ENCODE measurements around the gene NMNAT1. TPM values are rescaled to one million over a fixed set of nuclear protein-coding genes. Genes with fewer than 3 reads are reported as not detected.

The NMNAT1 gene
- total and polyA plus RNA-seq, 2 donors (not counting 1 experiment from before 2014, with no cell fraction given) = 11.5 to 17.2 TPM

- Histone ChIP-seq H3K36me3 (ENCODE audit: control insufficient read depth, insufficient read depth, low read length) (no peaks in the 10 kb centered on the region), H3K9ac (ENCODE audit: insufficient read depth, low read length) (no peak overlapping the region), H3K9me3 (ENCODE audit: control insufficient read depth, insufficient read depth, low read depth, low read length) (no peaks in the 10 kb centered on the region), H3K4me2 (ENCODE audit: extremely low read depth, insufficient read depth, low read length) (no peak overlapping the region), H3K27ac (ENCODE audit: insufficient read depth, low read length) (no peak overlapping the region), H2AFZ (ENCODE audit: low read length) (no peak overlapping the region), H3K4me3 (replicated peaks in 1 of 4; ENCODE audit: control extremely low read depth in 1 of 4, insufficient read depth in 1 of 4, low read depth in 3 of 4, low read length in 4 of 4) (no peak overlapping the region), H3K4me1 (ENCODE audit: control insufficient read depth, extremely low read depth, insufficient read depth, low read length) (no peaks in the 10 kb centered on the region), H4K20me1 (ENCODE audit: control insufficient read depth, extremely low read depth, insufficient read depth, low read length) (no peaks in the 10 kb centered on the region), H3K27me3 (ENCODE audit: control insufficient read depth, insufficient read depth, low read length) (no peaks in the 10 kb centered on the region), H3K79me2 (ENCODE audit: control insufficient read depth, insufficient read depth, low read length) (no peaks in the 10 kb centered on the region)
- no peak for DNase-seq (ENCODE audit: low read depth in 2 of 2)
- TF ChIP-seq CTCF (conservative IDR thresholded peaks at IDR 0.05 in 1 of 2, IDR thresholded peaks at IDR 0.05 in 1 of 2; ENCODE audit: low read depth in 1 of 2, low read length in 2 of 2) = no peak
- no peak for TF ChIP-seq EZH2 (IDR thresholded peaks at IDR 0.05; ENCODE audit: low read length, missing control alignments)
These were observed 63.9 kb downstream of the NMNAT1 start for GRCh38 chr1:10007169-10007568.

DNA sequence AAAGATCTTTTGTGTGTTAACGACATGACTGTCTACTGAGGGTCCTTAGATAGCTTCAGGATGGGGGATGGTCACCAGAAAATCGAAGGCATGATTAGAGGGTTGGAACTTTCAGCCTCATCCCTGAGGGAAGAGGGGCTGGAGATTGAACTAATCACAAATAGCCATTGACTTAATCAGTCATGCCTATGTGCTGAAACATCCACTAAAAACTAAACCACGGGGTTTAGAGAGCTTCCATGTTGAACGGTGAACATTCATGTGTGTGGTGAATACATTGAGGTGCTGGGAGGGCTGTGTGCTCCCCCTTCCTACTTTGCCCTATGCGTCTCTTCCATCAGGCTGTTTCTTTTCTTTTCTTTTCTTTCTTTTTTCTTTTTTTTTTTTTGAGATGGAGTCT is 70.7 kb downstream of the NMNAT1 start:
- Histone ChIP-seq H3K9ac (ENCODE audit: insufficient read depth, low read length) (no peak overlapping the region), H3K4me3 (replicated peaks in 1 of 4; ENCODE audit: control extremely low read depth in 1 of 4, insufficient read depth in 1 of 4, low read depth in 3 of 4, low read length in 4 of 4) (no peak overlapping the region), H2AFZ (ENCODE audit: low read length) (no peak overlapping the region), H3K27ac (ENCODE audit: insufficient read depth, low read length) (no peak overlapping the region), H3K36me3 (ENCODE audit: control insufficient read depth, insufficient read depth, low read length) (no peaks in the 10 kb centered on the region), H3K9me3 (ENCODE audit: control insufficient read depth, insufficient read depth, low read depth, low read length) (no peaks in the 10 kb centered on the region), H4K20me1 (ENCODE audit: control insufficient read depth, extremely low read depth, insufficient read depth, low read length) (no peaks in the 10 kb centered on the region), H3K4me2 (ENCODE audit: extremely low read depth, insufficient read depth, low read length) (no peak overlapping the region), H3K79me2 (ENCODE audit: control insufficient read depth, insufficient read depth, low read length) (no peaks in the 10 kb centered on the region), H3K27me3 (ENCODE audit: control insufficient read depth, insufficient read depth, low read length) (no peaks in the 10 kb centered on the region), H3K4me1 (ENCODE audit: control insufficient read depth, extremely low read depth, insufficient read depth, low read length) (no peaks in the 10 kb centered on the region)
- DNase-seq (ENCODE audit: low read depth in 2 of 2) = no peak
- TF ChIP-seq CTCF (conservative IDR thresholded peaks at IDR 0.05 in 1 of 2, IDR thresholded peaks at IDR 0.05 in 1 of 2; ENCODE audit: low read depth in 1 of 2, low read length in 2 of 2) (no peak), EZH2 (IDR thresholded peaks at IDR 0.05; ENCODE audit: low read length, missing control alignments) (no peak)

DNA sequence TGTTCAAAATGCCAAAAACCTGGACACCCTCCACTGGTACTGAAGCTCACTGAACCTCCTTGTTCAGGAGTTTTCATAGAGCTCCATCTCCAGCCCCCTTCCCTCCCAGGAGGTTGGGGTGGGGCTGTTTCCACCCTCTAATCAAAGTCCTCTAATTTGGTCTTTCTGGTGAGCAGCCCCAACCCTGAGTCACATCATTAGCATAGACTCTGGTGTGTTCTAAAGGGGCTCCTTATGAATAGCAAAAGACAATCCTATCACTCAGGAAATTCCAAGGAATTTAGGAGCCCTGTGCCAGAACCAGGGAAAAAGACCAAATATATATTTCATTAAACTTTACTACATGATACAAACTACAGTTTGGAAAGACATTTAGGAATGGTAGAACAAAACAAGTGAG is 76.3 kb downstream of the NMNAT1 start:
- H3K9ac ChIP-seq (ENCODE audit: insufficient read depth, low read length) = no peak overlapping the region

More for the DNA sequence above, 76.3 kb downstream of the NMNAT1 start:
- H3K27ac ChIP-seq (ENCODE audit: insufficient read depth, low read length) = no peak overlapping the region
- H3K4me1 ChIP-seq (ENCODE audit: control insufficient read depth, extremely low read depth, insufficient read depth, low read length) = no peaks in the 10 kb centered on the region
- no peaks in the 10 kb centered on the region for H3K36me3 ChIP-seq (ENCODE audit: control insufficient read depth, insufficient read depth, low read length)
- no peaks in the 10 kb centered on the region for H4K20me1 ChIP-seq (ENCODE audit: control insufficient read depth, extremely low read depth, insufficient read depth, low read length)
- no peaks in the 10 kb centered on the region for H3K9me3 ChIP-seq (ENCODE audit: control insufficient read depth, insufficient read depth, low read depth, low read length)
- no peaks in the 10 kb centered on the region for H3K27me3 ChIP-seq (ENCODE audit: control insufficient read depth, insufficient read depth, low read length)
- no peaks in the 10 kb centered on the region for H3K79me2 ChIP-seq (ENCODE audit: control insufficient read depth, insufficient read depth, low read length)
- H3K4me2 ChIP-seq (ENCODE audit: extremely low read depth, insufficient read depth, low read length) = no peak overlapping the region
- DNase-seq (ENCODE audit: low read depth in 2 of 2) = no peak
- H2AFZ ChIP-seq (ENCODE audit: low read length) = no peak overlapping the region
- no peak overlapping the region for H3K4me3 ChIP-seq (replicated peaks in 1 of 4; ENCODE audit: control extremely low read depth in 1 of 4, insufficient read depth in 1 of 4, low read depth in 3 of 4, low read length in 4 of 4)
- TF ChIP-seq EZH2 (IDR thresholded peaks at IDR 0.05; ENCODE audit: low read length, missing control alignments) = no peak
- no peak for TF ChIP-seq CTCF (conservative IDR thresholded peaks at IDR 0.05 in 1 of 2, IDR thresholded peaks at IDR 0.05 in 1 of 2; ENCODE audit: low read depth in 1 of 2, low read length in 2 of 2)

Data from fibroblast of lung (primary cell).